Testis (tissue), 3 donors: Measurements from ENCODE around the gene PCSK5. TPM values are rescaled to one million over a fixed set of nuclear protein-coding genes. Genes with fewer than 3 reads are reported as not detected.

ENCODE experiments used
- DNase-seq: peaks from one replicate; pipeline ENCODE4 v3.0.0-alpha.2; 2019
- H3K27ac ChIP-seq, 2 donors: fragments of 200-600 bp; sonication (generic); one replicate each; pipeline ENCODE4 v1.5.1; 2019
- H3K27me3 ChIP-seq: fragments of 200-600 bp; sonication (generic); one replicate; pipeline ENCODE4 v1.5.1; 2019
- H3K36me3 ChIP-seq: fragments of 200-600 bp; sonication (generic); one replicate; pipeline ENCODE4 v1.5.1; 2017; ENCODE audit warnings: low read depth; ENCODE audit errors: missing control alignments
- H3K4me1 ChIP-seq: fragments of 200-600 bp; sonication (generic); one replicate; pipeline ENCODE4 v1.5.1; 2019
- H3K4me3 ChIP-seq, 2 donors: fragments of 200-600 bp; sonication (generic); one replicate each; pipeline ENCODE4 v1.5.1; 2017 to 2019
- H3K9me3 ChIP-seq: fragments of 200-600 bp; sonication (generic); one replicate; pipeline ENCODE4 v1.5.1; 2017
- POLR2A ChIP-seq: fragments of 450-650 bp; IDR thresholded peaks from one replicate; pipeline ENCODE4 v1.6.1; 2017; ENCODE audit warnings: antibody characterized with exemption, mild to moderate bottlenecking, moderate library complexity
- WGBS, 2 donors: methylation state at CpG; one replicate each; pipeline ENCODE4 v1.1.5; 2018; 5-methylcytosine and 5-hydroxymethylcytosine counted together
- intact Hi-C: fragments of 100-400 bp; cut with DNase I; formaldehyde crosslinking; loops from one replicate; pipeline ENCODE4 v1.15.1; 2023; ENCODE audit warnings: low total_unique reads
- polyA plus RNA-seq: library from polyadenylated mRNA; stranded (reverse); fragments of 350-450 nt; fragmentation: Illumina TruSeq; extraction: RNeasy Lipid Tissue Mini Kit (QIAGEN cat#74804); gene quantifications from one replicate; pipeline ENCODE4 v1.2.3, GENCODE V29; 2014; ENCODE audit warnings: low read depth, low replicate concordance; ENCODE audit not compliant: insufficient read depth
- total RNA-seq, 2 donors: library from RNA; depleted of rRNA; stranded (reverse); fragments of >200 nt; gene quantifications; one replicate each; pipeline ENCODE4 v1.2.3, GENCODE V29; 2016
- TF ChIP-seq, protein P1 (sequence below), 3 experiments: fragments of 450-650 bp in 2 of 3; fragments of 200-600 bp in 1 of 3; sonication (generic) in 1 of 3; IDR thresholded peaks; one replicate each; pipeline ENCODE4 v1.5.1; 2016 to 2019; ENCODE audit warnings: antibody characterized with exemption in 3 of 3, mild to moderate bottlenecking in 2 of 3, moderate library complexity in 1 of 3

The PCSK5 gene
- total and polyA plus RNA-seq, 3 donors from 2014 or later, result 9.4 to 50.6 (median 27.5) TPM

DNA sequence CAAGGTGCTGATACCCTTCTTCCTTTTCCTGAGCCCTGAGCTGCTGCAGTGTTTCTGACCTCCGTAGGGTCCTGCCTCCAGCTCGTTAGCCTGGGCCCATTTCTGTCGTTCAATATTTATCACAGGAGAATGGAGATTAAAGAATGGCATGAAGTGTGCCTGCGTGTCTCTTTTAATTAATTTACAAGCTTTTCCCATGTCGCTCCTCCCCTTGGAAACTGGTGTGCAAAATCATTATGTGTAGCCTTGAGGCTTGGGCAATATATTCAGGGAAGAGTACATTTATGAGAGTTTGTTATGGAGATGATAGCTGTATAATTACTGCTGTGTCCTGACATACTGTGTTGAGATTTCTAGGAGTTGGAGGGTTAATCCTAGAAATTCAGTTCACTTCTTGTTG lies 99.7 kb downstream of the PCSK5 start:
- no peaks in the 10 kb centered on the region for H3K9me3 ChIP-seq
- no peaks in the 10 kb centered on the region for H3K27me3 ChIP-seq
- intact Hi-C loops, result no loop called here
- no peaks in the 10 kb centered on the region for H3K36me3 ChIP-seq
- H3K4me3 ChIP-seq, result no peak overlapping the region
- H3K4me1 ChIP-seq, result no peaks in the 10 kb centered on the region
- H3K27ac ChIP-seq, result no peak overlapping the region
- DNase-seq, result no peak
- WGBS, 2 donors, result 67 to 76% methylated on average over 5 of the region's 5 CpGs
- TF ChIP-seq, protein P1, sequence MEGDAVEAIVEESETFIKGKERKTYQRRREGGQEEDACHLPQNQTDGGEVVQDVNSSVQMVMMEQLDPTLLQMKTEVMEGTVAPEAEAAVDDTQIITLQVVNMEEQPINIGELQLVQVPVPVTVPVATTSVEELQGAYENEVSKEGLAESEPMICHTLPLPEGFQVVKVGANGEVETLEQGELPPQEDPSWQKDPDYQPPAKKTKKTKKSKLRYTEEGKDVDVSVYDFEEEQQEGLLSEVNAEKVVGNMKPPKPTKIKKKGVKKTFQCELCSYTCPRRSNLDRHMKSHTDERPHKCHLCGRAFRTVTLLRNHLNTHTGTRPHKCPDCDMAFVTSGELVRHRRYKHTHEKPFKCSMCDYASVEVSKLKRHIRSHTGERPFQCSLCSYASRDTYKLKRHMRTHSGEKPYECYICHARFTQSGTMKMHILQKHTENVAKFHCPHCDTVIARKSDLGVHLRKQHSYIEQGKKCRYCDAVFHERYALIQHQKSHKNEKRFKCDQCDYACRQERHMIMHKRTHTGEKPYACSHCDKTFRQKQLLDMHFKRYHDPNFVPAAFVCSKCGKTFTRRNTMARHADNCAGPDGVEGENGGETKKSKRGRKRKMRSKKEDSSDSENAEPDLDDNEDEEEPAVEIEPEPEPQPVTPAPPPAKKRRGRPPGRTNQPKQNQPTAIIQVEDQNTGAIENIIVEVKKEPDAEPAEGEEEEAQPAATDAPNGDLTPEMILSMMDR (IDR thresholded peaks at IDR 0.05), result no peak
- no peak for TF ChIP-seq POLR2A

DNA sequence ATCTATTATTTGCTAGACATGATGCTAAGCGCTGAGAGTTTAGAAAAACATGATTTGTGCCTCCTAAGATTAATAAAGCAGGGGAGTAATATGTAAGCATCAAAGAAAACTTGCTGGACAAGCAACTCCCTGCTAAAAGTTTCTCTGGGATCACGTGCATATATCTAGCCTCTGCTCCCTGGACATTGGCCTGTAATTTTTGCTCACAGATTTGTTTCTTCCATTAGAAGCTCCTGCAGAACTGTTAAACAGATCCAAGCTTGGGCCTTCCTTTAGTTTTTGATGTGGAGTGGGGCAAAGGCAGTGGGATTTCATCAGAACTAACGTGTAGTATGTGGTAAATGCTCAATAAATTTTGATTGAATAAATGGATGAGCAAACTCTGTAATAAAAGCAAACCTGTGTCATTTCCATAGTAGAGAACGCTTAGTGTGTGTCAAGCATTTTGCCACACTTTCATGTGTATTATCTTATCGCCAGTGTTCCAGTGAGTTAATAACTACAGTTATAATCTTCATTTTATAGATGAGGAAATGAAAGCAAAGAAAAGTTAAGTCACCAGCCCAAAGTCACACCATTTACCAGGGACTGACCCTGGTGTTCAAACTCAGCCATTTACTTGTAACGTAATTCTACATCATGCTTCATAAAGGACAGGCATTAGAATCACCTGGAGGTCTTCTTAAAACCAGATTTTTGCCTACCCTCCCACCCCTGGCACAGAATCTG lies 100.3 kb downstream of the PCSK5 start:
- WGBS, 2 donors, result 81% methylated on average over 6 of the region's 6 CpGs
- intact Hi-C loops, result no loop called here
- Histone ChIP-seq H3K4me1 (no peaks in the 10 kb centered on the region), H3K9me3 (no peaks in the 10 kb centered on the region), H3K27ac (no peak overlapping the region), H3K4me3 (no peak overlapping the region), H3K36me3 (no peaks in the 10 kb centered on the region), H3K27me3 (no peaks in the 10 kb centered on the region)
- no peak for DNase-seq
- no peak for TF ChIP-seq POLR2A
- TF ChIP-seq, protein P1 (IDR thresholded peaks at IDR 0.05), result no peak

GRCh38 chr9:75992482-75993206 lies 102.2 kb downstream of the PCSK5 start:
- 89 to 95% methylated on average over 8 of the region's 8 CpGs for WGBS, 2 donors
- TF ChIP-seq, protein P1 (IDR thresholded peaks at IDR 0.05), result no peak
- TF ChIP-seq POLR2A, result no peak
- DNase-seq, result no peak
- H3K9me3 ChIP-seq, result no peaks in the 10 kb centered on the region
- no peak overlapping the region for H3K27ac ChIP-seq
- H3K36me3 ChIP-seq, result no peaks in the 10 kb centered on the region
- H3K4me3 ChIP-seq, result no peak overlapping the region
- intact Hi-C loops, result no loop called here
- H3K27me3 ChIP-seq, result no peaks in the 10 kb centered on the region
- H3K4me1 ChIP-seq, result no peaks in the 10 kb centered on the region

GRCh38 chr9:75993434-75993833 lies 103.0 kb downstream of the PCSK5 start:
- WGBS, 2 donors, result 71 to 95% methylated on average over 3 of the region's 3 CpGs
- no peaks in the 10 kb centered on the region for H3K4me1 ChIP-seq
- no peak for TF ChIP-seq POLR2A
- TF ChIP-seq, protein P1 (IDR thresholded peaks at IDR 0.05), result no peak
- no peak overlapping the region for H3K27ac ChIP-seq
- no peaks in the 10 kb centered on the region for H3K27me3 ChIP-seq
- H3K36me3 ChIP-seq, result no peaks in the 10 kb centered on the region
- no peak overlapping the region for H3K4me3 ChIP-seq
- DNase-seq, result no peak
- intact Hi-C loops, result no loop called here
- H3K9me3 ChIP-seq, result no peaks in the 10 kb centered on the region
